Mesothelial cell of epicardium (in vitro differentiated cells): Measurements from ENCODE around the gene SEC14L6. TPM values are rescaled to one million over a fixed set of nuclear protein-coding genes. Genes with fewer than 3 reads are reported as not detected.
"Not testable (repeated sequence)": the region's sequence is repeated elsewhere in the genome, so short reads cannot be mapped to it uniquely, and the experiment has no call there.

Experiments
- DNase-seq, 2 experiments: peaks; one replicate each; pipeline ENCODE4 v3.0.0; 2021; ENCODE audit warnings: low spot score in 2 of 2; ENCODE audit not compliant: unreplicated experiment in 2 of 2
- H3K27ac Mint-ChIP-seq: 2 replicates; pipeline ENCODE4 v1.8.0; 2021; ENCODE audit warnings: mixed read lengths
- H3K27me3 Mint-ChIP-seq: 2 replicates; pipeline ENCODE4 v1.8.0; 2021; ENCODE audit warnings: low read depth, mixed read lengths
- H3K36me3 Mint-ChIP-seq: 2 replicates; pipeline ENCODE4 v1.8.0; 2021; ENCODE audit warnings: mixed read lengths
- H3K4me1 Mint-ChIP-seq: 2 replicates; pipeline ENCODE4 v1.8.0; 2021; ENCODE audit warnings: mixed read lengths
- H3K4me3 Mint-ChIP-seq: 2 replicates; pipeline ENCODE4 v1.8.0; 2021; ENCODE audit warnings: mild to moderate bottlenecking, moderate library complexity, mixed read lengths
- H3K9me3 Mint-ChIP-seq: 2 replicates; pipeline ENCODE4 v1.8.0; 2021; ENCODE audit warnings: mixed read lengths
- CTCF ChIP-seq: fragments of 200-600 bp; sonication (generic); IDR thresholded peaks from one replicate; pipeline ENCODE4 v1.5.0; 2021; ENCODE audit warnings: antibody characterized with exemption; ENCODE audit not compliant: unreplicated experiment
- total RNA-seq: library from RNA; stranded (reverse); gene quantifications from 3 replicates; pipeline ENCODE4 v1.2.1, GENCODE V29; 2021

SEC14L6 gene
- total RNA-seq, 1 donor from 2014 or later: 2.1 TPM

- peaks cover 4% of the 10 kb centered on the region for H3K9me3 Mint-ChIP-seq
Measured at GRCh38 chr22:30572210-30572609, 25.7 kb upstream of the SEC14L6 start.

GRCh38 chr22:30569674-30570202 is 23.2 kb upstream of the SEC14L6 start:
- no peak overlapping the region for H3K27ac Mint-ChIP-seq
- DNase-seq: no peak
- peaks cover 4% of the 10 kb centered on the region for H3K9me3 Mint-ChIP-seq
- no peak for TF ChIP-seq CTCF
- H3K4me3 Mint-ChIP-seq: no peak overlapping the region
- no peaks in the 10 kb centered on the region for H3K4me1 Mint-ChIP-seq
- H3K27me3 Mint-ChIP-seq: peaks cover 58% of the 10 kb centered on the region
- H3K36me3 Mint-ChIP-seq: no peaks in the 10 kb centered on the region

More at GRCh38 chr22:30572210-30572609, 25.7 kb upstream of the SEC14L6 start:
- peaks cover 52% of the 10 kb centered on the region for H3K27me3 Mint-ChIP-seq
- no peak overlapping the region for H3K27ac Mint-ChIP-seq
- DNase-seq: no peak
- no peak overlapping the region for H3K4me3 Mint-ChIP-seq
- TF ChIP-seq CTCF: no peak
- peaks cover 2% of the 10 kb centered on the region for H3K4me1 Mint-ChIP-seq
- H3K36me3 Mint-ChIP-seq: peaks cover 8% of the 10 kb centered on the region

GRCh38 chr22:30568137-30568805 is 21.7 kb upstream of the SEC14L6 start:
- no peak for TF ChIP-seq CTCF
- DNase-seq: no peak
- Mint-ChIP-seq H3K36me3 (no peaks in the 10 kb centered on the region), H3K4me1 (no peaks in the 10 kb centered on the region), H3K4me3 (no peak overlapping the region), H3K27me3 (peaks cover 51% of the 10 kb centered on the region), H3K9me3 (peaks cover 4% of the 10 kb centered on the region), H3K27ac (no peak overlapping the region)

GRCh38 chr22:30567277-30567676 is 20.7 kb upstream of the SEC14L6 start:
- not testable (repeated sequence) for H3K27ac Mint-ChIP-seq, H3K36me3 Mint-ChIP-seq, H3K4me1 Mint-ChIP-seq, H3K4me3 Mint-ChIP-seq, H3K9me3 Mint-ChIP-seq, DNase-seq
- H3K27me3 Mint-ChIP-seq: peaks cover 41% of the 10 kb centered on the region

GRCh38 chr22:30566125-30566524 is 19.6 kb upstream of the SEC14L6 start:
- Mint-ChIP-seq H3K4me1 (no peaks in the 10 kb centered on the region), H3K9me3 (peaks cover 4% of the 10 kb centered on the region), H3K4me3 (no peak overlapping the region), H3K27ac (no peak overlapping the region), H3K27me3 (peaks cover 34% of the 10 kb centered on the region), H3K36me3 (no peaks in the 10 kb centered on the region)
- no peak for TF ChIP-seq CTCF
- no peak for DNase-seq

GRCh38 chr22:30565341-30565740 is 18.8 kb upstream of the SEC14L6 start:
- no peaks in the 10 kb centered on the region for H3K4me1 Mint-ChIP-seq
- H3K27ac Mint-ChIP-seq: no peak overlapping the region
- peaks cover 4% of the 10 kb centered on the region for H3K9me3 Mint-ChIP-seq
- peaks cover 29% of the 10 kb centered on the region for H3K27me3 Mint-ChIP-seq
- H3K4me3 Mint-ChIP-seq: no peak overlapping the region
- DNase-seq: no peak
- H3K36me3 Mint-ChIP-seq: no peaks in the 10 kb centered on the region
- no peak for TF ChIP-seq CTCF
